ENCODE results near the gene ATXN10.

Gene ATXN10

GRCh38 chr22:45812910-45813309 lies 141.3 kb downstream of the ATXN10 start:
- no peak for DNase-seq (ENCODE audit: extremely low spot score)
- POLR2A ChIA-PET, result no interaction called here
- CTCF ChIA-PET, result interaction anchor here (1.1 kb wide), 1 partner anchor 31 kb away, joined by 5 read pairs; no protein-coding TSS in a partner anchor
- TF ChIP-seq, protein P1, sequence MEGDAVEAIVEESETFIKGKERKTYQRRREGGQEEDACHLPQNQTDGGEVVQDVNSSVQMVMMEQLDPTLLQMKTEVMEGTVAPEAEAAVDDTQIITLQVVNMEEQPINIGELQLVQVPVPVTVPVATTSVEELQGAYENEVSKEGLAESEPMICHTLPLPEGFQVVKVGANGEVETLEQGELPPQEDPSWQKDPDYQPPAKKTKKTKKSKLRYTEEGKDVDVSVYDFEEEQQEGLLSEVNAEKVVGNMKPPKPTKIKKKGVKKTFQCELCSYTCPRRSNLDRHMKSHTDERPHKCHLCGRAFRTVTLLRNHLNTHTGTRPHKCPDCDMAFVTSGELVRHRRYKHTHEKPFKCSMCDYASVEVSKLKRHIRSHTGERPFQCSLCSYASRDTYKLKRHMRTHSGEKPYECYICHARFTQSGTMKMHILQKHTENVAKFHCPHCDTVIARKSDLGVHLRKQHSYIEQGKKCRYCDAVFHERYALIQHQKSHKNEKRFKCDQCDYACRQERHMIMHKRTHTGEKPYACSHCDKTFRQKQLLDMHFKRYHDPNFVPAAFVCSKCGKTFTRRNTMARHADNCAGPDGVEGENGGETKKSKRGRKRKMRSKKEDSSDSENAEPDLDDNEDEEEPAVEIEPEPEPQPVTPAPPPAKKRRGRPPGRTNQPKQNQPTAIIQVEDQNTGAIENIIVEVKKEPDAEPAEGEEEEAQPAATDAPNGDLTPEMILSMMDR (IDR thresholded peaks at IDR 0.05; ENCODE audit: control extremely low read depth, extremely low read depth, low read depth, missing control alignments), result no peak

- POLR2A ChIA-PET, result no interaction called here
- CTCF ChIA-PET, result interaction anchor here (1.2 to 1.6 kb wide), 2 partner anchors 12 to 22 kb away, joined by 3 to 4 read pairs; no protein-coding TSS in a partner anchor
- TF ChIP-seq, protein P1 (IDR thresholded peaks at IDR 0.05; ENCODE audit: control extremely low read depth, extremely low read depth, low read depth, missing control alignments), result no peak
- DNase-seq (ENCODE audit: extremely low spot score), result no peak
Measured at GRCh38 chr22:45814198-45814597, 142.6 kb downstream of the ATXN10 start.

- CTCF ChIA-PET, result interaction anchor here (1.5 to 1.9 kb wide), 3 partner anchors 7 to 10 kb away, joined by 4 to 8 read pairs (median 6); no protein-coding TSS in a partner anchor
- POLR2A ChIA-PET, result no interaction called here
- no peak for DNase-seq (ENCODE audit: extremely low spot score)
- TF ChIP-seq, protein P1 (IDR thresholded peaks at IDR 0.05; ENCODE audit: control extremely low read depth, extremely low read depth, low read depth, missing control alignments), result no peak
Measured at GRCh38 chr22:45816776-45817175, 145.1 kb downstream of the ATXN10 start.

DNA sequence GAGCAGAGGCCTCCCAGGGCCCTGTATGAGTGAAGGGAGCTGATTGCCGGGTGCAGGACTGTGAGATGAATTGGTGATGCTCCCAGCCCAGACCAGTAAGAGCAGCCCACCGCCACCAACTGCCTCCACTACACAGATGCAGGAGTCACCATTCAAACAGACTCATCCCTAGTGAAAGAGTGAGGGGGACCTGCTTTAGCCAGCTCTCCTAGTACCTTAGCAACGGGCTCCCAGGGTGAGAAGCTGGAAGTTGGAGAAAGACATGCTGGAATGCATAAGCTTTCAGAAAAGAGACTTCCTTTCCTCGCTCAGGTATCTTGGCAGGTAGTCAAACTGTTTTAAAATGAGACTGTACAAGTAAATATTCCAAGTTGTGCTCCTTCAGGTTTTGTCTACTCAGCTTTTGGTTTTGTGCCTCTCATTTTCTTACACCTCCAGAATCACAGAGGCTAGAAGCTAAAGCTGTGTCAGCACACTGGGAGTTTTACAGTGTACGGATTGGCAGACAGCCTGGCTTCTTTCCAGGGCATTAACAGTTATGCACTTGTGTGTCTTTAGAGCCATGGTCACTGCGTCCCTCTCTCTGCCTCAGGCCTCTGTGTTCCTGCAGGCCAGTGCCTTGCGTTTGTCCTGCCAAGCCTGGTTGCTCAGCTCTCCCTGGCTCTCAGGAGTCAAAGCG lies 146.2 kb downstream of the ATXN10 start:
- no peak for DNase-seq (ENCODE audit: extremely low spot score)

DNA sequence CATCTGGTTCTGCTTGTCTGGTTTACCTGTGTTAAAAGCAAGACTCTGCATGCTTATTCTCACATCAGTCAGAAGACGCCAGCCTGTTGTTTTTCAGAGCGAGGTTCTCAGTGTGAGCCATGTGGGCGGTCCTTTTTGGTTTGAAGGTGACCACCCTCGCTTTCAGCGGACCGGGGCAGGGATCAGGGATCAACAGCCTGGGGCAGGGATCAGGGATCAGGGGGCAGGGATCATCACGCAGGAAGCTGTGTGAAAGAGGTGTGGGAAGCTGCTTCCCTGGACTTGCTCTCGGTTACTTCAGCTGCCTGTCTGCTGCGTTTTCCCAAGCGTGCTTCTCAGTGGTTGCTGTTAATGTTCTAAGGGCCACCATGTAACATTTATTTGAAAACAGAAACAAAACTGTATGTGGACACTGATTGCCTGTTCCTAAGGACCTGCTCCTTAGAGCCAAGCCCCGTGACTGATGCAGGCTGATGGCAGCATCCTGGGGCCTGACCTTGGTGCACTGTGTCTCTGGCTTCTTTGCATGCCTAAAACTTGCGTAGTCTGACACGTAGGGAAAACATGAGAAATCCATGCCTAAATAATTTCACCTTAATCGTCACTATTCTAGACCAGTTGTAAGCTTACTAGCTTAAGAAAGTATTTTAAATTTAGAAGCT lies 146.9 kb downstream of the ATXN10 start:
- CTCF ChIA-PET, result interaction anchor here (0.9 to 1.8 kb wide), 6 partner anchors 9 to 46 kb away, joined by 3 to 9 read pairs (median 4); no protein-coding TSS in a partner anchor

More for the DNA sequence above, 146.2 kb downstream of the ATXN10 start:
- POLR2A ChIA-PET, result no interaction called here
- TF ChIP-seq, protein P1 (IDR thresholded peaks at IDR 0.05; ENCODE audit: control extremely low read depth, extremely low read depth, low read depth, missing control alignments), result no peak
- CTCF ChIA-PET, result interaction anchor here (0.9 to 1.8 kb wide), 5 partner anchors 9 to 34 kb away, joined by 3 to 9 read pairs (median 5); no protein-coding TSS in a partner anchor

DNA sequence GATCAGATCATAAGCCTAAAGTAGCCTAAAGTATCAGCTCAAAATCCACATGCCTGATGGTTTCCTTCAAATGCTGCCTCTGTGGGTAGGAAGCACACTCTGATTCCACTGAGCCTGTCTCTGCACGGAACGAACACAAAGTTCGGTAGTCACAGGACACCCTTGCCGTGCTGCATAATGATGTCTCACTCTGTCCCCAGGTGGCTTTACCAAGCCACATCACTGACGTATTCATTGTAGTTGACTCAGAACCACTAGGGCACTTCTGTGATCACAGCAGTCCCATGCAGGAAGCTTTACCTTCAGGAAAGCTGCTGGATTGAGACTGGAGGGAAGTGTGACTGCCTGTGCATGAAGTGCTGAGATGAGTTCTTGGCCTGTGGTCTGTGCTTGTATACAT lies 147.7 kb downstream of the ATXN10 start:
- CTCF ChIA-PET, result interaction anchor here (1.1 to 1.8 kb wide), 3 partner anchors 13 to 45 kb away, joined by 3 to 9 read pairs (median 5); no protein-coding TSS in a partner anchor
- TF ChIP-seq, protein P1 (IDR thresholded peaks at IDR 0.05; ENCODE audit: control extremely low read depth, extremely low read depth, low read depth, missing control alignments), result no peak
- POLR2A ChIA-PET, result no interaction called here
- DNase-seq (ENCODE audit: extremely low spot score), result no peak

More for the DNA sequence above, 146.9 kb downstream of the ATXN10 start:
- TF ChIP-seq, protein P1 (IDR thresholded peaks at IDR 0.05; ENCODE audit: control extremely low read depth, extremely low read depth, low read depth, missing control alignments), result no peak
- POLR2A ChIA-PET, result no interaction called here
- DNase-seq (ENCODE audit: extremely low spot score), result no peak

Measured in GM10248 (cell line).